DOHH2 (cell line): Measurements from ENCODE around the gene IPO11.

Source experiments
- H3F3A ChIP-seq: fragments of 200-600 bp; sonication (generic), shearing (Covaris generic); 2 replicates; pipeline ENCODE4 v1.6.0; 2016; ENCODE audit warnings: antibody characterized with exemption, mild to moderate bottlenecking; ENCODE audit not compliant: control insufficient read depth, insufficient read depth
- H3K27ac ChIP-seq: fragments of 200-600 bp; sonication (generic); 2 replicates; pipeline ENCODE4 v1.5.1; 2014; ENCODE audit warnings: low read depth, mild to moderate bottlenecking, low read length, moderate library complexity
- H3K27me3 ChIP-seq: fragments of 200-600 bp; sonication (generic); 2 replicates; pipeline ENCODE4 v1.6.1; 2014; ENCODE audit warnings: mild to moderate bottlenecking, low read length, mixed read lengths; ENCODE audit not compliant: control insufficient read depth
- H3K36me3 ChIP-seq: fragments of 200-600 bp; sonication (generic); 2 replicates; pipeline ENCODE4 v1.6.1; 2014; ENCODE audit warnings: mild to moderate bottlenecking, low read length, moderate library complexity, mixed read lengths; ENCODE audit not compliant: control insufficient read depth
- H3K4me1 ChIP-seq: fragments of 200-600 bp; sonication (generic); 2 replicates; pipeline ENCODE4 v1.6.1; 2014; ENCODE audit warnings: mild to moderate bottlenecking, low read length, mixed read lengths; ENCODE audit not compliant: control insufficient read depth
- H3K4me2 ChIP-seq: fragments of 200-600 bp; sonication (generic); 2 replicates; pipeline ENCODE4 v1.6.0; 2014; ENCODE audit warnings: mild to moderate bottlenecking, low read length, moderate library complexity
- H3K4me3 ChIP-seq: fragments of 200-600 bp; sonication (generic); 2 replicates; pipeline ENCODE4 v1.5.1; 2014; ENCODE audit warnings: mild to moderate bottlenecking, low read length, mixed read lengths
- H3K79me2 ChIP-seq: fragments of 200-600 bp; sonication (generic); 2 replicates; pipeline ENCODE4 v1.6.1; 2014; ENCODE audit warnings: mild to moderate bottlenecking, low read length, mixed read lengths; ENCODE audit not compliant: control insufficient read depth
- H3K9me2 ChIP-seq: fragments of 200-600 bp; sonication (generic); replicated peaks from 2 replicates; pipeline ENCODE4 v1.6.1; 2014; ENCODE audit warnings: mild to moderate bottlenecking, low read length, mixed read lengths; ENCODE audit not compliant: control insufficient read depth
- H3K9me3 ChIP-seq: fragments of 200-600 bp; sonication (generic); 2 replicates; pipeline ENCODE4 v1.6.1; 2014; ENCODE audit warnings: antibody characterized with exemption, low read length, mixed read lengths; ENCODE audit not compliant: control insufficient read depth, insufficient read depth
- H4K20me1 ChIP-seq: fragments of 200-600 bp; sonication (generic); 2 replicates; pipeline ENCODE4 v1.6.0; 2014; ENCODE audit warnings: low read depth, mild to moderate bottlenecking, antibody characterized with exemption, low read length, moderate library complexity; ENCODE audit not compliant: control insufficient read depth, insufficient read depth
- CTCF ChIP-seq: fragments of 200-600 bp; sonication (generic); IDR thresholded peaks from one replicate; pipeline ENCODE4 v1.5.1; 2014; ENCODE audit warnings: antibody characterized with exemption, mild to moderate bottlenecking, low read depth, low read length; ENCODE audit not compliant: poor library complexity, severe bottlenecking
- EZH2phosphoT487 ChIP-seq: fragments of 200-600 bp; sonication (generic); IDR thresholded peaks from 2 replicates; pipeline ENCODE4 v1.6.1; 2017; ENCODE audit warnings: borderline replicate concordance, mild to moderate bottlenecking, antibody characterized with exemption, low read length, moderate library complexity, mixed read lengths

IPO11 gene

GRCh38 chr5:62614355-62614754 lies 201.8 kb downstream of the IPO11 start:
- H3K4me1 ChIP-seq, result no peaks in the 10 kb centered on the region
- H3F3A ChIP-seq, result no peaks in the 10 kb centered on the region
- H4K20me1 ChIP-seq, result no peaks in the 10 kb centered on the region
- no peak for TF ChIP-seq CTCF
- no peak for TF ChIP-seq EZH2phosphoT487
- H3K27ac ChIP-seq, result no peak overlapping the region
- peaks cover 4% of the 10 kb centered on the region; the same call in 1 of the 2 replicates for H3K36me3 ChIP-seq
- no peaks in the 10 kb centered on the region for H3K9me3 ChIP-seq
- no peaks in the 10 kb centered on the region for H3K27me3 ChIP-seq
- H3K9me2 ChIP-seq, result no peaks in the 10 kb centered on the region
- H3K4me2 ChIP-seq, result no peak overlapping the region
- H3K79me2 ChIP-seq, result no peaks in the 10 kb centered on the region
- H3K4me3 ChIP-seq, result no peak overlapping the region

GRCh38 chr5:62616615-62617277 lies 204.2 kb downstream of the IPO11 start:
- no peaks in the 10 kb centered on the region for H3K4me1 ChIP-seq
- TF ChIP-seq CTCF, result no peak
- no peak for TF ChIP-seq EZH2phosphoT487
- H3K27ac ChIP-seq, result no peak overlapping the region
- no peaks in the 10 kb centered on the region for H3F3A ChIP-seq
- no peak overlapping the region for H3K4me2 ChIP-seq
- no peaks in the 10 kb centered on the region for H3K9me3 ChIP-seq
- no peaks in the 10 kb centered on the region for H4K20me1 ChIP-seq
- no peaks in the 10 kb centered on the region for H3K27me3 ChIP-seq
- H3K4me3 ChIP-seq, result no peak overlapping the region
- no peaks in the 10 kb centered on the region for H3K79me2 ChIP-seq
- no peaks in the 10 kb centered on the region for H3K9me2 ChIP-seq
- H3K36me3 ChIP-seq, result peaks cover 4% of the 10 kb centered on the region; the same call in 1 of the 2 replicates

- Histone ChIP-seq H3F3A (no peaks in the 10 kb centered on the region), H3K9me3 (no peaks in the 10 kb centered on the region), H3K4me2 (no peak overlapping the region), H3K4me1 (no peaks in the 10 kb centered on the region), H3K79me2 (no peaks in the 10 kb centered on the region), H3K27me3 (no peaks in the 10 kb centered on the region), H3K9me2 (no peaks in the 10 kb centered on the region), H3K4me3 (no peak overlapping the region), H3K27ac (no peak overlapping the region), H4K20me1 (no peaks in the 10 kb centered on the region), H3K36me3 (peaks cover 4% of the 10 kb centered on the region; the same call in 1 of the 2 replicates)
- TF ChIP-seq CTCF (no peak), EZH2phosphoT487 (no peak)
Observed at GRCh38 chr5:62617943-62618342, 205.4 kb downstream of the IPO11 start.
